Activated effector memory CD4-positive, alpha-beta T cell treated with Interleukin-2 at 50 U/mL for 16 hours (primary cell): ENCODE results near the gene ROPN1L.
"Not testable (repeated sequence)": the region's sequence is repeated elsewhere in the genome, so short reads cannot be mapped to it uniquely, and the experiment has no call there.

Experiments used
- DNase-seq: peaks from one replicate; pipeline ENCODE4 v3.0.0-alpha.2; 2020

The ROPN1L gene

GRCh38 chr5:10503321-10503720, 61.6 kb downstream of the ROPN1L start:
- no peak for DNase-seq

- no peak for DNase-seq
Observed at GRCh38 chr5:10503997-10504793, 62.5 kb downstream of the ROPN1L start.

- DNase-seq = no peak
Observed at GRCh38 chr5:10505517-10506095, 63.9 kb downstream of the ROPN1L start.

- DNase-seq = no peak
Observed at GRCh38 chr5:10506535-10506934, 64.9 kb downstream of the ROPN1L start.

GRCh38 chr5:10507575-10508096, 66.0 kb downstream of the ROPN1L start:
- DNase-seq = no peak

GRCh38 chr5:10509575-10509974, 67.9 kb downstream of the ROPN1L start:
- no peak for DNase-seq

GRCh38 chr5:10511741-10512640, 70.3 kb downstream of the ROPN1L start:
- DNase-seq = no peak

- no peak for DNase-seq
Observed at GRCh38 chr5:10513501-10514442, 72.1 kb downstream of the ROPN1L start.

- DNase-seq = not testable (repeated sequence)
Observed at GRCh38 chr5:10514572-10514971, 72.9 kb downstream of the ROPN1L start.
